ENCODE measurements around the gene NOP53. TPM values are rescaled to one million over a fixed set of nuclear protein-coding genes. Genes with fewer than 3 reads are reported as not detected.

Gene NOP53
- total RNA-seq, 1 experiment from 2014 or later, result 289 TPM

DNA sequence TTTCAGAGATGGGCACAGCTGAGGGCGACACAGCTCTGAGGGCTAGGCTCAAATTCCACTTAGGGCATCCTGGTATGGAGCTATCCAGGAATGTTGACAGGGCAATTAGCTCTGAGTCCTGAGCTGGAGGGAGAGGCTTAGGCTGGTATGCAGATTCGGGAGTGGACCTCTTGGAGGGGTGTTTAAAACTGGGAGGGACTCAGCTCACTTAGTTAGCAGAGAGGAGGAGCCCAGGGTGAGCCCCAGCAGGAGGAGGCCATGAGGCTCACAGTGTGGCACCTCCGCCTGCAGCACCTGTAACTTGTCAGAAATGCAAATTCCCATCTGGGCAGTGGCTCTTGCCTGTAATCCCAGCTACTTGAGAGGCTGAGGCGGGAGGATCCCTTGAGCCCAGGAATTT lies 10.2 kb upstream of the NOP53 start (continued):
- TF ChIP-seq, protein P1, sequence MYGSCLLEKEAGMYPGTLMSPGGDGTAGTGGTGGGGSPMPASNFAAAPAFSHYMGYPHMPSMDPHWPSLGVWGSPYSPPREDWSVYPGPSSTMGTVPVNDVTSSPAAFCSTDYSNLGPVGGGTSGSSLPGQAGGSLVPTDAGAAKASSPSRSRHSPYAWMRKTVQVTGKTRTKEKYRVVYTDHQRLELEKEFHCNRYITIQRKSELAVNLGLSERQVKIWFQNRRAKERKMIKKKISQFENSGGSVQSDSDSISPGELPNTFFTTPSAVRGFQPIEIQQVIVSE (CRISPR knock-in tag; IDR thresholded peaks at IDR 0.05; ENCODE audit: borderline replicate concordance), result no peak
- TF ChIP-seq RELA (CRISPR knock-in tag; IDR thresholded peaks at IDR 0.05; ENCODE audit: borderline replicate concordance) (no peak), CREB1 (CRISPR knock-in tag; IDR thresholded peaks at IDR 0.05) (no peak), ATF1 (CRISPR knock-in tag; IDR thresholded peaks at IDR 0.05) (no peak), CREM (CRISPR knock-in tag; IDR thresholded peaks at IDR 0.05) (no peak)

GRCh38 chr19:47740866-47741519 lies 4.4 kb upstream of the NOP53 start:
- H3K4me3 Mint-ChIP-seq, result no peak overlapping the region
- CTCF ChIA-PET, result interaction anchor here (0.6 to 7.9 kb wide), 7 partner anchors 12 to 304 kb away, joined by 3 to 102 read pairs (median 3); partner anchors contain the start of gene EHD2
- H3K27me3 Mint-ChIP-seq (ENCODE audit: low read depth), result no peaks in the 10 kb centered on the region; the same call in 1 of the 2 replicates
- peaks cover 9% of the 10 kb centered on the region; the same call in 1 of the 2 replicates for H3K4me1 Mint-ChIP-seq
- H3K36me3 Mint-ChIP-seq, result peaks cover 8% of the 10 kb centered on the region; the same call in 1 of the 2 replicates
- TF ChIP-seq CBFB (CRISPR knock-in tag; IDR thresholded peaks at IDR 0.05; ENCODE audit: low read depth) (no peak), OVOL2 (CRISPR knock-in tag; IDR thresholded peaks at IDR 0.05; ENCODE audit: borderline replicate concordance) (no peak), ZNF317 (CRISPR knock-in tag; IDR thresholded peaks at IDR 0.05; ENCODE audit: borderline replicate concordance, low read depth) (no peak), ATF1 (CRISPR knock-in tag; IDR thresholded peaks at IDR 0.05) (no peak), FOXP1 (CRISPR knock-in tag; IDR thresholded peaks at IDR 0.05; ENCODE audit: borderline replicate concordance) (no peak), ZNF281 (CRISPR knock-in tag; IDR thresholded peaks at IDR 0.05) (no peak), NR1H2 (CRISPR knock-in tag; IDR thresholded peaks at IDR 0.05) (no peak), FOXP4 (CRISPR knock-in tag; IDR thresholded peaks at IDR 0.05) (no peak)
- POLR2A ChIA-PET, result no interaction called here
- DNase-seq (ENCODE audit: low spot score) (no peak), ATAC-seq (no peak)
- H3K27ac Mint-ChIP-seq, result no peak overlapping the region
- H3K9me3 Mint-ChIP-seq, result no peaks in the 10 kb centered on the region

DNA sequence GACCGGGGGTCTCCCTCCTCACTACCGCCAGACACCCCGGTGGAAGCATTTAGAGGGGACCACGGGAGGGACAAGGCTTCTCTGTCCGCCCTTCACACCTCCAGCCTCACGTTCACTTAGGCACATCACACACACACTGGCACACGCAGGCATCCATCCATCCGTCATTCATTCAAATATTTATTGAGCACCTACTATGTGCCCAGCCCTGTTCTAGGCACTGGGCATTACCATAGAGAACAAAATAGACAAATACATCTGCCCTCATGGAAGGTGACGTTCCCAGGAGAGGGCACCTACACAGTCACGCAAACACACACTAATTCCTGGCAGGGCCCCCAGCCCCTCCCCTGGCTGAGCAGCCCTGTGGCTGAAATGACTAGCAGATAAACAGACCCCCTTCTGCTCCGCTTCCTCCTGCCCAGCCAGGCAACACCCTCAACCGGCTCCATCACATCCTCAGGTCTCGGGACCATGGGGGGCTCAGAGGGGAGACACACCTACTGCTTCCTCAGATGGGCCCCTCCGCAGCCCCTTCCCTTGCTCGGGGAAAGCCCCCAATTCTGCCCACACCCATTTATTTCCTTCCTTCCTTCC lies 3.7 kb upstream of the NOP53 start:
- Mint-ChIP-seq H3K27ac (peak overlapping the region; percentile 69; the same call in 1 of the 2 replicates), H3K4me3 (no peak overlapping the region), H3K4me1 (peaks cover 9% of the 10 kb centered on the region), H3K9me3 (no peaks in the 10 kb centered on the region), H3K36me3 (peaks cover 3% of the 10 kb centered on the region; the same call in 1 of the 2 replicates), H3K27me3 (ENCODE audit: low read depth) (no peaks in the 10 kb centered on the region; the same call in 1 of the 2 replicates)
- ChIA-PET POLR2A (no interaction called here), CTCF (interaction anchor here (1.4 to 7.9 kb wide), 4 partner anchors 28 to 48 kb away, joined by 3 to 102 read pairs (median 6); partner anchors contain the start of gene EHD2)
- TF ChIP-seq, protein P2, sequence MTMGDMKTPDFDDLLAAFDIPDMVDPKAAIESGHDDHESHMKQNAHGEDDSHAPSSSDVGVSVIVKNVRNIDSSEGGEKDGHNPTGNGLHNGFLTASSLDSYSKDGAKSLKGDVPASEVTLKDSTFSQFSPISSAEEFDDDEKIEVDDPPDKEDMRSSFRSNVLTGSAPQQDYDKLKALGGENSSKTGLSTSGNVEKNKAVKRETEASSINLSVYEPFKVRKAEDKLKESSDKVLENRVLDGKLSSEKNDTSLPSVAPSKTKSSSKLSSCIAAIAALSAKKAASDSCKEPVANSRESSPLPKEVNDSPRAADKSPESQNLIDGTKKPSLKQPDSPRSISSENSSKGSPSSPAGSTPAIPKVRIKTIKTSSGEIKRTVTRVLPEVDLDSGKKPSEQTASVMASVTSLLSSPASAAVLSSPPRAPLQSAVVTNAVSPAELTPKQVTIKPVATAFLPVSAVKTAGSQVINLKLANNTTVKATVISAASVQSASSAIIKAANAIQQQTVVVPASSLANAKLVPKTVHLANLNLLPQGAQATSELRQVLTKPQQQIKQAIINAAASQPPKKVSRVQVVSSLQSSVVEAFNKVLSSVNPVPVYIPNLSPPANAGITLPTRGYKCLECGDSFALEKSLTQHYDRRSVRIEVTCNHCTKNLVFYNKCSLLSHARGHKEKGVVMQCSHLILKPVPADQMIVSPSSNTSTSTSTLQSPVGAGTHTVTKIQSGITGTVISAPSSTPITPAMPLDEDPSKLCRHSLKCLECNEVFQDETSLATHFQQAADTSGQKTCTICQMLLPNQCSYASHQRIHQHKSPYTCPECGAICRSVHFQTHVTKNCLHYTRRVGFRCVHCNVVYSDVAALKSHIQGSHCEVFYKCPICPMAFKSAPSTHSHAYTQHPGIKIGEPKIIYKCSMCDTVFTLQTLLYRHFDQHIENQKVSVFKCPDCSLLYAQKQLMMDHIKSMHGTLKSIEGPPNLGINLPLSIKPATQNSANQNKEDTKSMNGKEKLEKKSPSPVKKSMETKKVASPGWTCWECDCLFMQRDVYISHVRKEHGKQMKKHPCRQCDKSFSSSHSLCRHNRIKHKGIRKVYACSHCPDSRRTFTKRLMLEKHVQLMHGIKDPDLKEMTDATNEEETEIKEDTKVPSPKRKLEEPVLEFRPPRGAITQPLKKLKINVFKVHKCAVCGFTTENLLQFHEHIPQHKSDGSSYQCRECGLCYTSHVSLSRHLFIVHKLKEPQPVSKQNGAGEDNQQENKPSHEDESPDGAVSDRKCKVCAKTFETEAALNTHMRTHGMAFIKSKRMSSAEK (CRISPR knock-in tag; IDR thresholded peaks at IDR 0.05; ENCODE audit: borderline replicate concordance), result no peak
- no peak for TF ChIP-seq TEAD1 (CRISPR knock-in tag; IDR thresholded peaks at IDR 0.05)
- TF ChIP-seq IRF2 (CRISPR knock-in tag; IDR thresholded peaks at IDR 0.05; ENCODE audit: borderline replicate concordance, low read depth), result no peak
- no peak for TF ChIP-seq RELA (CRISPR knock-in tag; IDR thresholded peaks at IDR 0.05; ENCODE audit: borderline replicate concordance)
- DNase-seq (ENCODE audit: low spot score), result no peak
- ATAC-seq, result no peak

Measured in WTC11 (cell line).